H54 (cell line): Measurements from ENCODE around the gene PLLP.
"Not testable (repeated sequence)": the region's sequence is repeated elsewhere in the genome, so short reads cannot be mapped to it uniquely, and the experiment has no call there.

Source experiments
- DNase-seq: peaks from one replicate; pipeline ENCODE4 v3.0.0; 2011; ENCODE audit warnings: low spot score, mixed read lengths; ENCODE audit not compliant: insufficient read length
- FAIRE-seq: peaks from 3 replicates; lab custom pipeline; 2011; peaks lifted over from hg19 to GRCh38; lab: Jason Lieb, UNC
- POLR2A ChIP-seq: IDR thresholded peaks from 2 replicates; pipeline ENCODE4 v1.6.1; 2011; ENCODE audit warnings: low read depth, mild to moderate bottlenecking, low read length

PLLP gene

GRCh38 chr16:57289391-57290257, 5.2 kb upstream of the PLLP start:
- DNase-seq: no peak
- no peak for FAIRE-seq
- no peak for TF ChIP-seq POLR2A

GRCh38 chr16:57285379-57285778, 907 bp upstream of the PLLP start:
- DNase-seq: no peak
- no peak for TF ChIP-seq POLR2A
- no peak for FAIRE-seq

- FAIRE-seq: no peak
- no peak for DNase-seq
- TF ChIP-seq POLR2A: no peak
Measured at GRCh38 chr16:57284952-57285363, 486 bp upstream of the PLLP start.

DNA sequence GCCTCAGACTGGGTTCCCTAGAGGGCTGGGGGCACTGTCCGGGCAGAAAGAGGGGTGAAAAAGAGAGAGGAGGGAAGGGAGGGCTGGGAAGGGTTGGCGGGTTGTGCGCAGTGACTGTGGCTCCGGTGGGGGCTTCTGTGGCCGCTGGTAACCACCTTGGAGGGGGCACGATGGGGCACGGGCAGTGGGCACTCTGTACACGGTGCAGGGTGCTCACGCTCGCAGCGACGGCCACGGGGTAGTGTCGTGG, 588 bp downstream of the PLLP start:
- no peak for TF ChIP-seq POLR2A
- FAIRE-seq (no peak), DNase-seq (no peak)

DNA sequence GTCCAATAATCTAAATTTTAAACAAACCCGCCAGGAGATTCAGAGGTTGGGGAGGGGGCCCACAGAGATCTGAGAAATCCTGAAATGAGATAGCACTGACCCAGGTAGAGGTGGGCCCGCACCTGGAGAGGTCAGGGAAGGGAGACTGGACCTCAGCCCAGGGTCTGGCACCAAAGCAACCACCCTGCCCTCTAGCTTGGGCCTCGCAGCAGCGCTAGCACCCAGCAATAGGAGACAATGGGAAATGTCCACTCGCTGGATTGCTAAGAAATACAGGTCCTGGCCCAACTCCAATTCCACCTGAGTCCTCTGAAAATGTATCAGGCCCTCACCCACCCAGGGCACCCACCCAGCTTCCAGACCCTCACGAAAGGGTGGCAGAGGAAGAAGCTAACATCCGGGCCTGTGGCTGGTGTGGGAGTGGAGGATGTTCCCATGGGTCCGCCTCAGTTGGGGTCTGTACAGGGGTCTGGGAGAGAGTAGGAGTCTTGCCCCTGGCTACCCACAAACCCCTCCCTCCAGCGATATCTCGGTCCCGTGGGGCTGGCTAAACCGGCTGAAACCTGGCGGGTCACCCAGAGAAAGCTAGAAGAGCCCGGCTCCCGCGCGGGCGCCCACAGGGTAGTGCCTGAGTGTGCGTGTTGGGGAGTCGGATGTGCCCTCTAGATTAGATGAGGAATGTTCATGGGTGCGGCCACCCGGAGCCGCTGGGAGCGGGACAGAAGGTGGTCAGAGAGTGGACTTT, 1.1 kb downstream of the PLLP start:
- DNase-seq (no peak), FAIRE-seq (no peak)

GRCh38 chr16:57282510-57283213, 1.8 kb downstream of the PLLP start:
- no peak for TF ChIP-seq POLR2A
- DNase-seq: no peak
- no peak for FAIRE-seq

More for the DNA sequence above, 1.1 kb downstream of the PLLP start:
- TF ChIP-seq POLR2A: no peak

DNA sequence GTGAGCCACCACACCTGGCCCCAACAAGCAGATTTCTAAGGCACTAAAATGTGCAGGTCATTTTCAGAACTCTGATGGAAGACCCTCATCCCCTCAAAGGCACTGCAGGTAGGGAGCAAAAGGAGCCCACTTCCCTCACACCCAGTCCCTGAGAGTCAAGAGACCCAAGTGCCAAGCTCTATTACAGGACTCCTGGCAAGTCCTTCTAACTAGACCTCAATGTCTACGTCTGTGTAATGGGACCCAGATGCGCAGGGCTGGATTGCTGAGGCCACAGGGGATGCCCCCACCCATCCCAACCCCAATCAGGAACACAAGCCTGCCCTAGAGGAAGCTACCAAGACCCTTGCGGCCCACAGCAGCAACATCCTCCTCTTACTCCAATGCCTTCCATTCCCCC, 2.7 kb downstream of the PLLP start:
- TF ChIP-seq POLR2A: no peak
- no peak for DNase-seq
- no peak for FAIRE-seq

DNA sequence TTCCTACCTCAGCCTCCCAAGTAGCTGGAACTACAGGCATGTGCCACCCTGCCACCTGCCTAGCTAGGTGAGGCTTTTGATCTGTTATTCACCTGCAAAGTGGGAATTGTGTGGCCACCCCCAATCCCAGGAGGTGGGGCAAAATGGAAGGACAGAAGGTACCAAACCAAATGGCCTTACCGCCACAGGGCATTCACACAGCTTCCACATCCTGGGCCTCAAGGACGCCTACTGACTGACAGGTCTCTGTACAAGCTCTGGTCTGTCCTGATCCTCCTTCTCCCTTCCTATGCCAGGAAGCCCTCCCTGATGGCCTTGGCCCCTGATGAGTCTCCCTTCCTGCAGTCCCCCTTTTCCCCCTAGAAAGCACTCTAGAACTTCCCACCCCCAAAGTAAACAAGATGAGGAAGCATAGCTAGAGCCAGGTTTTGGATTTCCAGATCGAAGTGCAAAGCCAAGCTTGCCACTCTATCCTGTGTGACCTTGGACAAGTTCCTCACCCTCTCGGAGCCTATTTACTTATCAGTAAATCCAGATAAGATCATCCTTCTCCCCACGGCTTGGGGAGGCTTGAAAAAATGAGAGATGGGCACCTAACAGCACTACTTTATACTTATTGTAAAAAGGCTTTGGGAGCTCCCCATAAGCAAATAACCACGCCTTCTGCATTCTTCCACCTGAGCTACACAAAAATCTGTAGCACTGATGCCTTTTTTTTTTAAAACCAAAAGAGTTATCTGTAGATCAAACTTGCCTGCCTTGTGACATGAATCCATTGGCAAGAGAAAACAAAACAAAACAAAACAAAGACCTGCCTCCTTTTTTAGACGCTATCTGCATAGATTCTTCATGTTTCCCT, 4.5 kb downstream of the PLLP start:
- no peak for TF ChIP-seq POLR2A
- FAIRE-seq (no peak), DNase-seq (no peak)

- DNase-seq: no peak
- FAIRE-seq: no peak
- no peak for TF ChIP-seq POLR2A
Measured at GRCh38 chr16:57278494-57278893, 6.0 kb downstream of the PLLP start.

DNA sequence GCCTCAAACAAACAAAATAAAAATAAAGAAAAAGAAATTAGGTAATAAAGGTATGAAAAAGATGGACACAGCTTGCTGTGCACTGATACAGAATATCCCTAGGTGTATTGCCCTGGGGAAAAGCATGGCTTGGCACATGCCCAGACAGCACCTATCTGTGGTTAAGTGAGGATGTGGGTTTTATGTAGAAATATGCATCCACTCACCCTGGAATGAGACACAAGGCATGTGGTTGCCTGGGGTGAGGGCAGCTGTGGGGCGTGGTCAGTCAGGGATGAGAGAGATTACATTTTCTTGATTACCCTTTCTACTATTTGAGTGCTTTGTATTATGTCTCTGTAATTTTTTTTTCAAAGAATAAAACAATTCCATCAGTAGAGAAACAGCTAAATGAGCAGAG, 6.9 kb downstream of the PLLP start:
- FAIRE-seq (peak; percentile 85), DNase-seq (peak; percentile 91)
- TF ChIP-seq POLR2A: no peak

- FAIRE-seq (peak; percentile 30), DNase-seq (no peak)
- no peak for TF ChIP-seq POLR2A
Measured at GRCh38 chr16:57276596-57276995, 7.9 kb downstream of the PLLP start.

GRCh38 chr16:57275946-57276345, 8.5 kb downstream of the PLLP start:
- FAIRE-seq, DNase-seq: not testable (repeated sequence)

- FAIRE-seq: no peak
- no peak for DNase-seq
- TF ChIP-seq POLR2A: no peak
Measured at GRCh38 chr16:57273826-57274225, 10.6 kb downstream of the PLLP start.

GRCh38 chr16:57273359-57273758, 11.1 kb downstream of the PLLP start:
- no peak for TF ChIP-seq POLR2A
- no peak for FAIRE-seq
- DNase-seq: no peak
